ENCODE measurements around the gene RUNX3. TPM values are rescaled to one million over a fixed set of nuclear protein-coding genes. Genes with fewer than 3 reads are reported as not detected.

RUNX3 gene
- total RNA-seq, 1 donor from 2014 or later, result 0.41 TPM

GRCh38 chr1:24905355-24905978 lies 24.6 kb downstream of the RUNX3 start:
- no peak overlapping the region for H3K4me3 Mint-ChIP-seq
- peak; percentile 64 for DNase-seq (ENCODE audit: extremely low spot score, unreplicated experiment)
- H3K27me3 Mint-ChIP-seq, result peaks cover 8% of the 10 kb centered on the region
- TF ChIP-seq CTCF (conservative IDR thresholded peaks at IDR 0.05), result no peak
- no peak overlapping the region for H3K27ac Mint-ChIP-seq
- H3K36me3 Mint-ChIP-seq, result no peaks in the 10 kb centered on the region
- H3K9me3 Mint-ChIP-seq, result no peaks in the 10 kb centered on the region
- peaks cover 6% of the 10 kb centered on the region for H3K4me1 Mint-ChIP-seq (ENCODE audit: unreplicated experiment)

- H3K9me3 Mint-ChIP-seq, result no peaks in the 10 kb centered on the region
- H3K4me3 Mint-ChIP-seq, result no peak overlapping the region
- TF ChIP-seq CTCF (conservative IDR thresholded peaks at IDR 0.05), result no peak
- DNase-seq (ENCODE audit: extremely low spot score, unreplicated experiment), result peak; percentile 56
- H3K27me3 Mint-ChIP-seq, result peaks cover 13% of the 10 kb centered on the region
- peaks cover 6% of the 10 kb centered on the region for H3K4me1 Mint-ChIP-seq (ENCODE audit: unreplicated experiment)
- H3K36me3 Mint-ChIP-seq, result no peaks in the 10 kb centered on the region
- no peak overlapping the region for H3K27ac Mint-ChIP-seq
These were observed 25.2 kb downstream of the RUNX3 start for GRCh38 chr1:24904731-24905354.

- DNase-seq (ENCODE audit: extremely low spot score, unreplicated experiment), result peak; percentile 68
- no peak for TF ChIP-seq CTCF (conservative IDR thresholded peaks at IDR 0.05)
- Mint-ChIP-seq H3K27me3 (peaks cover 13% of the 10 kb centered on the region), H3K9me3 (no peaks in the 10 kb centered on the region), H3K27ac (no peak overlapping the region), H3K4me1 (ENCODE audit: unreplicated experiment) (peaks cover under 1% of the 10 kb centered on the region), H3K36me3 (no peaks in the 10 kb centered on the region), H3K4me3 (no peak overlapping the region)
These were observed 25.9 kb downstream of the RUNX3 start for GRCh38 chr1:24903955-24904730.

- TF ChIP-seq CTCF (conservative IDR thresholded peaks at IDR 0.05), result no peak
- Mint-ChIP-seq H3K27me3 (peaks cover 12% of the 10 kb centered on the region), H3K36me3 (no peaks in the 10 kb centered on the region), H3K4me3 (no peak overlapping the region), H3K9me3 (no peaks in the 10 kb centered on the region), H3K27ac (no peak overlapping the region), H3K4me1 (ENCODE audit: unreplicated experiment) (no peaks in the 10 kb centered on the region)
- DNase-seq (ENCODE audit: extremely low spot score, unreplicated experiment), result no peak
These were observed 26.5 kb downstream of the RUNX3 start for GRCh38 chr1:24903560-24903954.

- no peaks in the 10 kb centered on the region for H3K9me3 Mint-ChIP-seq
- H3K36me3 Mint-ChIP-seq, result no peaks in the 10 kb centered on the region
- peak; percentile 53 for DNase-seq (ENCODE audit: extremely low spot score, unreplicated experiment)
- no peak overlapping the region for H3K4me3 Mint-ChIP-seq
- H3K27ac Mint-ChIP-seq, result no peak overlapping the region
- peaks cover 15% of the 10 kb centered on the region for H3K27me3 Mint-ChIP-seq
- TF ChIP-seq CTCF (conservative IDR thresholded peaks at IDR 0.05), result no peak
- no peaks in the 10 kb centered on the region for H3K4me1 Mint-ChIP-seq (ENCODE audit: unreplicated experiment)
These were observed 27.0 kb downstream of the RUNX3 start for GRCh38 chr1:24903011-24903461.
